Bronchial epithelial cell (primary cell): ENCODE results near the gene KCND3. TPM values are rescaled to one million over a fixed set of nuclear protein-coding genes. Genes with fewer than 3 reads are reported as not detected.

Source experiments
- DNase-seq: peaks from one replicate; pipeline ENCODE4 v3.0.0-alpha.2; 2010; ENCODE audit warnings: low read depth
- FAIRE-seq: peaks from 2 replicates; lab custom pipeline; 2011; peaks lifted over from hg19 to GRCh38; lab: Jason Lieb, UNC
- H3K27me3 ChIP-seq: 2 replicates; pipeline ENCODE4 v1.5.1; 2011; ENCODE audit warnings: low read length; ENCODE audit not compliant: control insufficient read depth, insufficient read depth
- H3K36me3 ChIP-seq: 2 replicates; pipeline ENCODE4 v1.5.1; 2011; ENCODE audit warnings: low read length; ENCODE audit not compliant: control insufficient read depth, insufficient read depth
- H3K4me3 ChIP-seq: 2 replicates; pipeline ENCODE4 v1.5.1; 2011; ENCODE audit warnings: mild to moderate bottlenecking, low read depth, low read length, control low read depth
- total RNA-seq: library from RNA; depleted of rRNA; stranded (reverse); fragments of >200 nt; gene quantifications from 2 replicates; pipeline ENCODE4 v1.2.1, GENCODE V29; 2014
- TF ChIP-seq, protein P1 (sequence below): IDR thresholded peaks from 2 replicates; pipeline ENCODE4 v1.5.1; 2011; ENCODE audit warnings: mild to moderate bottlenecking, moderate library complexity, low read length, control low read depth, inconsistent platforms; ENCODE audit not compliant: insufficient read depth, severe bottlenecking

Gene KCND3
- total RNA-seq, 1 donor from 2014 or later = under 0.01 TPM

- Histone ChIP-seq H3K27me3 (peaks cover 2% of the 10 kb centered on the region), H3K36me3 (no peaks in the 10 kb centered on the region), H3K4me3 (no peak overlapping the region)
- DNase-seq = no peak
- FAIRE-seq = no peak
- TF ChIP-seq, protein P1, sequence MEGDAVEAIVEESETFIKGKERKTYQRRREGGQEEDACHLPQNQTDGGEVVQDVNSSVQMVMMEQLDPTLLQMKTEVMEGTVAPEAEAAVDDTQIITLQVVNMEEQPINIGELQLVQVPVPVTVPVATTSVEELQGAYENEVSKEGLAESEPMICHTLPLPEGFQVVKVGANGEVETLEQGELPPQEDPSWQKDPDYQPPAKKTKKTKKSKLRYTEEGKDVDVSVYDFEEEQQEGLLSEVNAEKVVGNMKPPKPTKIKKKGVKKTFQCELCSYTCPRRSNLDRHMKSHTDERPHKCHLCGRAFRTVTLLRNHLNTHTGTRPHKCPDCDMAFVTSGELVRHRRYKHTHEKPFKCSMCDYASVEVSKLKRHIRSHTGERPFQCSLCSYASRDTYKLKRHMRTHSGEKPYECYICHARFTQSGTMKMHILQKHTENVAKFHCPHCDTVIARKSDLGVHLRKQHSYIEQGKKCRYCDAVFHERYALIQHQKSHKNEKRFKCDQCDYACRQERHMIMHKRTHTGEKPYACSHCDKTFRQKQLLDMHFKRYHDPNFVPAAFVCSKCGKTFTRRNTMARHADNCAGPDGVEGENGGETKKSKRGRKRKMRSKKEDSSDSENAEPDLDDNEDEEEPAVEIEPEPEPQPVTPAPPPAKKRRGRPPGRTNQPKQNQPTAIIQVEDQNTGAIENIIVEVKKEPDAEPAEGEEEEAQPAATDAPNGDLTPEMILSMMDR = no peak
Measured at GRCh38 chr1:111813440-111814304, 175.8 kb downstream of the KCND3 start.

DNA sequence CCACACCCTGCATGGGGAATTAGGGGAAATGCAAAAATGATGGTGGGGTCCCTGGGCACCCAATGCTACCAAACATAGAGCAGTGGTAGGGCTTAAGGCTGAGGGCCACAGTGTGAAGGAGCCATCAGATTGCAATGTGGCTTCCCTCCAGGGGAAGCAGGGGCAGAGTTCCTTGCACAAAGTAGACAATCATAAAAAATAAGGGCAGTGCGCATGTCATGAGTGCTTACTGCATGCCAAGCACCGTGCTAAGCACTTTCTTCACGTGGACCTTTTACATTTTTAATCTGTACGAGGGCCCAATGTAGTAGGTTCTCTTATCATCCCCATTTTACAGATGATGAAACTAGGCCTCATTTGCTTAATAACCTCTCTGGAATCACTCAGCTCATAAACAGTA is 177.2 kb downstream of the KCND3 start:
- TF ChIP-seq, protein P1 = no peak
- DNase-seq (no peak), FAIRE-seq (peak; percentile 73)
- H3K4me3 ChIP-seq = no peak overlapping the region
- H3K36me3 ChIP-seq = no peaks in the 10 kb centered on the region
- H3K27me3 ChIP-seq = peaks cover 2% of the 10 kb centered on the region

DNA sequence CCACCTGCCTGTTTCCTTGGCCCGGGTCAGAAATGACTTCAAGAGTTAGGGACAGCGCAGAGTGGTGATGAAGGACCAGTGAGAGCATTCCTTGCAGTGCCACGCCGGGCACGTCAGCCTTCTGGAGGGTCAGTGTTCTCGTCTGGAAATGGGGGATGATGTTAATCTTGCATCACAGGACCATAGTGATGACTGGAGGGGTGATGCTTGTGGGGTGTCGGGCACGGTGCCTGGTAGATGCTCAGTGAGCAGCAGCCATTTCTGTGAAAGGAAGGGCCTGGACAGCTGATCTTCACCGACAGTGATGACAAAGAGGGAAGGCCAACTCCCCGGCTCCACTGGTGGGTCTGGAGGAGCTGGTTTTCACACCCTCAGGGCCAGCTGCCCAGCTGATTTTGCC is 177.6 kb downstream of the KCND3 start:
- TF ChIP-seq, protein P1 = no peak
- H3K27me3 ChIP-seq = peaks cover 2% of the 10 kb centered on the region
- no peak overlapping the region for H3K4me3 ChIP-seq
- DNase-seq (no peak), FAIRE-seq (no peak)
- H3K36me3 ChIP-seq = no peaks in the 10 kb centered on the region

GRCh38 chr1:111805251-111805650 is 184.2 kb downstream of the KCND3 start:
- no peaks in the 10 kb centered on the region for H3K36me3 ChIP-seq
- DNase-seq = no peak
- TF ChIP-seq, protein P1 = no peak
- H3K27me3 ChIP-seq = peaks cover 2% of the 10 kb centered on the region
- H3K4me3 ChIP-seq = no peak overlapping the region
- no peak for FAIRE-seq

GRCh38 chr1:111804776-111805175 is 184.7 kb downstream of the KCND3 start:
- Histone ChIP-seq H3K4me3 (no peak overlapping the region), H3K27me3 (peaks cover 2% of the 10 kb centered on the region), H3K36me3 (no peaks in the 10 kb centered on the region)
- FAIRE-seq (no peak), DNase-seq (no peak)
- TF ChIP-seq, protein P1 = no peak
